Measurements from ENCODE around the gene OR2V2.

The OR2V2 gene

DNA sequence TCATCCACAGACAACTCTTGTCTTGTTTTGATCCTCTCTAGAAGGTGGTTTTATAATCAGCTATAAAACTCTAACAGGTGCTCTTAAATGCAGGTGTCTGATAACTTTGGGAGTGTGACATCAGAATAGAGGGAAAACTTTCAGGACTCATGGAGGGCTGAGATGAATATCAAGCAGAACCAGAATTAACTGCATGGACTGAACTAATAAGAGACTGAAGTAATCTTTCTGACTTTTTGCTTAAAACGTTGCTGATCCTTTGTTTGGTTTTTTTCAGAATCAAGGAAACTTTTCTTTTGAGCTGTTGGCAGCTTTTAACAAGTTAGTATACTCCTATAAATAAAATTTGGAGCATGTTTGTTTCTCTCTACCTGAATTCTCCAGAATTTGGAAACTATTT lies 2.3 kb upstream of the OR2V2 start:
- DNase-seq = no peak

DNA sequence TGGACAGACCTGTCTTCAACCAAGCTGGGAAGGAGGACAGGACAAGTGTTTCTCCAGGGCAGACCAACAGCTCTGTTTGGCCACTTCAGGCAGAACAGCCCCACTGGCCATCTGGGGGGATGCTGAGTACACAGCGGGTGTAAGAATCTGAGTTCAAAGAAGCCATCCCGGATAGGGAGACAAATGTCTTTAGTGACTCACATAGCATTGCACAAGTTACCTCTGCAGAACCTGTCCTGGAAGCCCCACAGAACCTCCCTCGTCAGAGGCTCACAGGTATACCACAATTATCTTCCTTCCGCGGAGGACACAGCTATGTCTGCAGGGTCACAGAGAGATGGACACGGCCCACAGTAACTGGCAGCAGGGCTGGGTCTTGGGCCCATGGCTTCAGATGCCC lies 2.0 kb downstream of the OR2V2 start:
- DNase-seq = no peak

GRCh38 chr5:181149806-181150733 lies 2.7 kb downstream of the OR2V2 start:
- DNase-seq = no peak

- no peak for DNase-seq
Observed at GRCh38 chr5:181151146-181151545, 3.8 kb downstream of the OR2V2 start.

- DNase-seq = no peak
Observed at GRCh38 chr5:181152406-181152805, 5.0 kb downstream of the OR2V2 start.

- DNase-seq = no peak
Observed at GRCh38 chr5:181153814-181154213, 6.4 kb downstream of the OR2V2 start.

DNA sequence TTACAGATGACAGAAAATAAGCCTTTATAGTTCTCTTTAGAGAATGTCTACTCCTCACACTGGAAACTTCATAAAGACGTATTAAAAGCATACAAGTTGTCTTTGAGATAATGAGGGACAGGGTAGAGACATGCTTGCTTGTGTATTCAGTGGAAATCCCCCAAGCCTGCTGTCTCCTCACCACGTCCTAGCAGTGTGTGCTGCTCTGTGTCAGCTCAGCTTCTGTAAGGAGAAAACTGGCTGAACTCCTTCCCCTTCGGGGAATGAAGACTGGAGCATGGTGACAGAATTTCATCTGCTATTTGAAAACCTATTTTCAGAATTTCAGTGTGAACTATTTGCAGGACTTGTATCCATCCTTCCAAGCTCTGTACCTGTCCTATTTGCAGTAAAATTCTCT lies 9.4 kb downstream of the OR2V2 start:
- DNase-seq = no peak

DNA sequence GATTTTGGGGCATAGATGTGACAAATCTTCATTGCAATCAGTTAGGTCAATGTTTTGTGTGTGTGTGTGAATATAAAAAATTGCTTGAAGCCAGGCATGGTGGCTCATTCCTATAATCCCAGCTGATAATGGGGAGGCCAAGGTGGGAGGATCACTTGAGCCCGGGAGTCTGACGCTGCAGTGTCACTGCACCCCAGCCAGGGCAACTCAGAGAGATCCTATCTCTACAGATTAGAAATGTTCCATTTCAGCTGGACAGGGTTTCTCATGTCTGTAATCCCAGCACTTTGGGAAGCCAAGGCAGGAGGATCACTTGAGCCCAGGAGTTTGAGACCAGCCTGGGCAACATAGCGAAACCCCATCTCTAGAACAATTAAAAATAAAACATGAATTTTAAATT lies 11.5 kb downstream of the OR2V2 start:
- no peak for DNase-seq

DNA sequence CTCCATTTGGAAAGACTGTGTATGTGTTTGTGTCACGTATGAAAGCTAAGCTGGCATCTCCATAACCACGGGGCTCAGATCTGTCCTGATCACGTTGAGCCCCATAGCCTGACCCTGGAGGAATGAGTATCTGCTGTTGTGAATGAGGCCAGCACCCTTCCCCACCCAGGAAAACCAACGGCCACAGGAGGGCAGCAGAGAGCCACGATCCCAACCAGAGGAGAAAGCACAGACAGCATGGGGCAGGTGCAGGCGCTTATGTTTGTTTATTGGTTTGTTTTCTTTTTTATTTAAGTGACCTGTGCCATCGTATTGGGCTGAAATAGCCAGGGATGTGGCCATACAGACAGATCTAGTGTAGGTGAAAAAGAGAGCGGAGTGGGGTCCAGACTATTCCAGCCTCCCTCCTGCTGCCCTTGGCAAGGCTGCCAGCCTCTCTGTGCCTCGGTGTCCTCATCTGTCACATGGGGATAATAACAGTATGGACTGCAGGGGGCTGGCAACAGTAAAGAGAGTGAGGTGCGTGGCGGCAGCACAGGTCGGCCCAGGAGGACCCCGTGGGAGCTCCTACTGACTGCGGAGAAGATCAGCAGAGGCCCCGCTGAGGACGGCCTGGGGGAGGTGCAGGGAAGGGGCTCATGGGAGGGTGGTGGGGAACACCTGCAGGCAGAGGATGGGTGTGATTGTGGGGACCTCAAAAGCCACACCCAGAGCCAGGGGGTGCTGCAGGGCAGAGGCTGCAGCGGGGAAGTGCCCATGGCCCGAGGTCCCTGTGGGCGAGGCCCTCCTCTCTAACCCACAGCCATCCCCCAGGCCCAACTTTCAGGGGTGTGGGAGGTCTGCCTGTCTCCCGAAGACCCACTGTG lies 12.1 kb downstream of the OR2V2 start:
- DNase-seq = peak; percentile 84

DNA sequence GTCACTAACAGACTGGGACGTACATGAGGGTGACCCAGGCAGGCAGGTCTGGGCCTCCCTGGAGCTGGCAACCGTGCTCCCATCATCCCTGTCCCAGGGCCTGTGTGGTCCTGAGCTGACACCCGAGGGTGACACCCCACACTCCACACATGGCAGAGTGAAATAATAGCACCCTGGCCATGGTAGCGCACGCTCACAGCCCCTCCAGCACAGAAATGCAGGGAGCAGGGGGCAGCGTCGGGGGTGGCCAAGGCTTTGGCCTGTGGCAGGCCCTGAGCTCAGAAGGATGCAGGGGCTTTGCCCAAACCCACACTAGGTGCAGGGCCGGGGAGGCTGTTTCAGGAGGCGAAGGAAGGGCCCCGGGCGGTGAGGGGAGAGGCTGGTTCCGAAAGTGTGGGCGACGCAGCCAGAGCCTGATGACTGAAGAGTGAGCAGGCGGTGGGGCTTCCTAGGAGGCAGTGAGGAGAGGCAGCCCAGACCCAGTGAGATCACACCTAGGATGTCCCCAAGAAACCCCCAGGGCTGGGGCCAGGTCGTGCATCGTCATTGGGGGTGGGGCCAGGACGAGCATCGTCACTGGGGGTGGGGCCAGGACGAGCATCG lies 12.9 kb downstream of the OR2V2 start:
- peak; percentile 88 for DNase-seq

- DNase-seq = peak; percentile 65
Observed at GRCh38 chr5:181160755-181161533, 13.6 kb downstream of the OR2V2 start.

DNA sequence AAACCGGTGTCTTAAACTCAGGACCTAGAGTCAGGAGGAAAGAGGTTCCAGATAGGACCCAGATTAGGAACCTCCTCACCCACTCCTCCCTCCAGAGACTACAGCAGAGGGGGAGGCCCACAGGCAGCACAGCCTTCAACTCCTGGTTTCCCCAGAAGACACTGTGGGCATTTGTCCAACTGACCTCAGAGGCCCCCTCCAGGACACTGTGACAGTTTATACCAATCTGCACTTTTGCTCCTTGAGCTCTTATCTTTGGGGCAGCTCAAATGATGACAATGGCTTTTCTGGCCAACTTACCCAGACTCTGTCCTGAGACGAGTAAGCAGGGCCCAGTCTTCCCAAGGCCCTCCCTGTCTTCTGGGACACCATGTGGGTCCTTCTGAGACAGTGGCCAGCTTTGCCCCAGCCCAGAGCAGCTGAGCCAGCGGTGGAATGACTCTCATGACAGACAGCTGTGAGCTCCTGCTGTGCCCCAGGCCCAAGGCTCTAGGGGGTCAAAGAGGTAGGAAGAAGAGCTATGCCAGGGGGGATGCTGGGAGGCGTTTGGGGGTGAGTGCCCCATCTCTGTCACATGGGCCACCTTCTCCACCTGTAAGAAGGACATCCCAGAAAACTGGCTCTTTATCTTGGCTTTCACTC lies 14.3 kb downstream of the OR2V2 start:
- no peak for DNase-seq

DNA sequence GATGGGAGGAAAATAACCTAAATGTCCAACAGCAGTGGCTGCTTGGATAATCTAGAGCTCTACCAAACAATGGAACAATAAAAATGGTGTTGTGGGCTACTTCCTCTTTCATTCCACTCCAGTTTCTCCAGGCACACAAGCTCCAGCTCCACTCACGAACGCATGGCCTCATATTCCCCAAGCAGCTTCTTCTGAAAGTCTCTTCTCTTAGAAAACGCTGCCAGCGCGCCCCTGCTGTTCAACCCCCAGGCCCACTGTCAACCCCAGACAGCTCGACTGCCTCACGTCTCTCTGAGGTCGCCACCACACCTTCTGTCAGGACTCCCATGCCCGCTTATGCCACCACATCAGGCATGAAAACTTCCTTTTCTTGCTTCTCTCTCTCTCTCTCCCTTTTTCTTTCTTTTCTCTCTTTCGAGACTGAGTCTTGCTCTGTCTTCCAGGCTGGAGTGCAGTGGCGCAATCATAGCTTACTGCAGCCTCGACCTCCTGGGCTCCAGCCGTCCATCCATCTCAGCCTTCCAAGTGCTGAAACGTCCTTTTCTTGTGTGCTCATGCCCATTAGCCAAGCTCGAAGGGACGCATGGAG lies 16.2 kb downstream of the OR2V2 start:
- no peak for DNase-seq

DNA sequence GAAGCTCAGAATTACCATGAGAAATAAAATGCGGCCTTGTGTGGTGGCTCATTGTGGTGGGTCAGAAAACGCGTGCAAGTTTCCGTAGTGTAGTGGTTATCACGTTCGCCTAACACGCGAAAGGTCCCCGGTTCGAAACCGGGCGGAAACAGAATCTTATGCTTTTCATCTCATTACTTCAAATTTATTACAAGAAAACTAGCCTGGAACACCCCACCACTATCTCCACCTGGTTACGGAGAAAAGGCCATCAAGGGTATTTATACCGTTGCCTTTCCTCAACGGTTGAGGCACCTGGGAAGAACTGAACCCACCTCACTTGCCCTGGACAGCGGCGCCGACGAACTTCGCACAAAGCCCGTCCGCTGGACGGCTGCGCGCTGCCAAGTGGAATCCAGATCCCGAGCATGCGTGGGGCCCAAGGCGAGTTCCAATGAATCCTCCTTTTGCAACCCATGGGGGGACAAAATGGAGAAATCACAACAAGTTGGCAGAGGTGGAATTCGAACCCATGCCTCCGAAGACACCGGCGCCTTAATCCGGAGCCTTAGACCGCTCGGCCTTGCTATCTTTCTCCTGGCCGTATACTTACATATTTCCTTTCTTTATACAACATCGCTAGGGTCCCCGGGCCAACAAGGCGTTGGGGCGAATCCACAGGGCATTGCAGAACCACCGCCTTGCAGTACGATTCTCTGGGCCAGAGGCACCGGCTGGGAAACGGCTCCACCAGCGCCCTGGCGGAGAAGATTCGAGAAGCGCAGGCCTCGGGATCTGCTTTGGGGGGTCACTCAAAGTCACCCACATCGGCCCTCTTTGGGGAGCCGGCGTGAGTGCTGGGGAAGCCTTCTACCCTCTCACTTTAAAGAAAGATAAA lies 16.9 kb downstream of the OR2V2 start:
- no peak for DNase-seq

GRCh38 chr5:181166812-181167733 lies 19.7 kb downstream of the OR2V2 start:
- DNase-seq = no peak

DNA sequence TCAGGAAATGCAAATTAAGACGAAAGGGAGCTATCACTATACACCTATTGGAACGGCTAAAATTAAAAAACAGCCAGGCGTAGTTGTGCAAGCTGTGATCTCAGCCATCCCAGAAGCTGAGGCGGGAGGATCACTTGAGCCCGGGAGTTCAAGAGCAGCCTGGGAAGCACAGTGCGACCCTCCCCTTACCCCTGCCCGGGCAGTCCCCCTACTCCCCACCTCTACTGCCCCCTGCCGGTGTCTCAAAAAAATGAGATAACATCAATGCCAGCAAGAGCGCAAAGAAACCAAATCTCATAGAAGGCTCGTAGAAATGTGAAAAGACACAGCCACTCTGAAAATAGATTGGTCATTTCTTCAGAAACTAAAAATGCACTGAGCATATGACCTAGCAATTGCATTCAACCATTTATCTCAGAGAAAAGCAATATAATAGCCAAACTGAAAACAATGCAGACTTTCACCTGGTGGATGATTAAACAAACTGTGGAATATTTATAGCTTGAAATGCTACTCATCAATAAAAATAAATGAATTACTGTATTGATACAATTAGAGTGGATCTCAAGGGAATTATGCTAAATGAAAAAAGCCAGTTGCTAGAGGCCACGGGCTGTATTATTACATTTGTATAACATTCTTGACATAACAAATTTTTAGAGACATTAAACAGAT lies 20.6 kb downstream of the OR2V2 start:
- DNase-seq = no peak

- DNase-seq = no peak
Observed at GRCh38 chr5:181168595-181169118, 21.3 kb downstream of the OR2V2 start.

DNA sequence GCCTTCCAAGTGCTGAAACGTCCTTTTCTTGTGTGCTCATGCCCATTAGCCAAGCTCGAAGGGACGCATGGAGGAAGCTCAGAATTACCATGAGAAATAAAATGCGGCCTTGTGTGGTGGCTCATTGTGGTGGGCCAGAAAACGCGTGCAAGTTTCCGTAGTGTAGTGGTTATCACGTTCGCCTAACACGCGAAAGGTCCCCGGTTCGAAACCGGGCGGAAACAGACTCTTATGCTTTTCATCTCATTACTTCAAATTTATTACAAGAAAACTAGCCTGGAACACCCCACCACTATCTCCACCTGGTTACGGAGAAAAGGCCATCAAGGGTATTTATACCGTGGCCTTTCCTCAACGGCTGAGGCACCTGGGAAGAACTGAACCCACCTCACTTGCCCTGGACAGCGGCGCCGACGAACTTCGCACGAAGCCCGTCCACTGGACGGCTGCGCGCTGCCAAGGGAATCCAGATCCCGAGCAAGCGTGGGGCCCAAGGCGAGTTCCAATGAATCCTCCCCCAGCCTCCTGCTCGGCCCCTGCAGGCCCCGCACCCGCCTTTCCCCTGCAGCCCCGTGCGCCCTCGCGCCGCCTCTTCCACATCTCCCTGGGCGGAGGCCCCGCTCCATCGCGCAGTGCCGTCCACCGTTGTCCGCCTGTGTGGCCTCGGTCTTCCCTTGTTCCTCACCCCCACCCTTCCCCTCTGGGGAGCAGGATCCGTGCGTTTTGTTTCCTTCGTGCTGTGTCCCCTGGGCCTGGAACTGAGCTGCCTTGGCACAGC lies 22.3 kb downstream of the OR2V2 start:
- DNase-seq = peak; percentile 69
